GM13976 (cell line): ENCODE results near the gene UBQLNL.

Experiments
- DNase-seq: peaks from one replicate; pipeline ENCODE4 v3.0.0; 2012; ENCODE audit warnings: low spot score
- in situ Hi-C: fragments of 300-500 bp; cut with MboI; formaldehyde crosslinking; loops from one replicate; pipeline ENCODE4 v1.12.0; 2022; ENCODE audit warnings: low sequenced_read_pairs, mixed read lengths, inconsistent platforms; ENCODE audit not compliant: unreplicated experiment
- TF ChIP-seq, protein P1 (sequence below): IDR thresholded peaks from 2 replicates; pipeline ENCODE4 v1.5.1; 2012; ENCODE audit warnings: borderline replicate concordance, mild to moderate bottlenecking; ENCODE audit not compliant: insufficient read depth; ENCODE audit errors: extremely low read depth, missing control alignments, control extremely low read depth

Gene UBQLNL

DNA sequence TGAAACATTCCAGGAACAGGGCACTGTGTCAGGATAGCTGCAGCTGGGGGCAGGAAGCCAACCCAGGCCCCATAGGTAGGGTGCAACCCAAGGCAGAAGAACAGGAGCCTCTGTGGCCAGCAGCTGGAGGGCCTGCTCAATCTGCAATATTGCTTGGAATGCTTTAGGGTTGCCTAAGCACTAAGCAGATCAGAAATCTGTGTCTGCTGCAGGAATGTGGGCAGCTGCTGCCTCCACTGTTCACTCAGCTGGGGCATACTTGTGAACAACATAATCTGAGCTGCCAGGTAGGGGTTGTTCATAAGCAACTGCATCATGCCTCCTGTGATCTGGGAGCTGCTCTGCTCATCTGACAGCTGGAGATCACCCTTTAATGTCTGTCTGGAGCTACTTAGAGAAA lies 1.7 kb downstream of the UBQLNL start:
- TF ChIP-seq, protein P1, sequence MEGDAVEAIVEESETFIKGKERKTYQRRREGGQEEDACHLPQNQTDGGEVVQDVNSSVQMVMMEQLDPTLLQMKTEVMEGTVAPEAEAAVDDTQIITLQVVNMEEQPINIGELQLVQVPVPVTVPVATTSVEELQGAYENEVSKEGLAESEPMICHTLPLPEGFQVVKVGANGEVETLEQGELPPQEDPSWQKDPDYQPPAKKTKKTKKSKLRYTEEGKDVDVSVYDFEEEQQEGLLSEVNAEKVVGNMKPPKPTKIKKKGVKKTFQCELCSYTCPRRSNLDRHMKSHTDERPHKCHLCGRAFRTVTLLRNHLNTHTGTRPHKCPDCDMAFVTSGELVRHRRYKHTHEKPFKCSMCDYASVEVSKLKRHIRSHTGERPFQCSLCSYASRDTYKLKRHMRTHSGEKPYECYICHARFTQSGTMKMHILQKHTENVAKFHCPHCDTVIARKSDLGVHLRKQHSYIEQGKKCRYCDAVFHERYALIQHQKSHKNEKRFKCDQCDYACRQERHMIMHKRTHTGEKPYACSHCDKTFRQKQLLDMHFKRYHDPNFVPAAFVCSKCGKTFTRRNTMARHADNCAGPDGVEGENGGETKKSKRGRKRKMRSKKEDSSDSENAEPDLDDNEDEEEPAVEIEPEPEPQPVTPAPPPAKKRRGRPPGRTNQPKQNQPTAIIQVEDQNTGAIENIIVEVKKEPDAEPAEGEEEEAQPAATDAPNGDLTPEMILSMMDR, result no peak
- DNase-seq, result no peak
- in situ Hi-C loops, result no loop called here

DNA sequence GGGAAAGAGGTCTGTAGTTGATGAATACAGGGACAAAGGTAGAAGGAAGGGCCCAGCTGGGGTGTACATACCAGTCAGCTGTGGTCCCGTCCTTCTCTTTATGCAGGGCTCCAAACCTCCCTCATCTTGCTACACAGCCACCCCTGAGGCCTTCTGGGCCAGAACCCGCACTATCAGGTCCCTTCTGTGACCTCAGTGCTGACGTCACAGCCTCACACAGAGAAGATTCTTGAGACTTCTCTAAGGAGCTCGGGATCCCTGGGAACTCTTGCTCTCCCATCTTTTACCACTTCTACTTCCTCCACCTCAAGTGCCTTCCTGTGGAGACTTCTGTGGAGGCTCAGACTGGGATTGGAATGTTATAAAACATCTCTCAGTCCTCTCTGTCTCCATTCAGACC lies 6.7 kb downstream of the UBQLNL start, which contains the start of gene UBQLN3:
Gene UBQLN3 (minus strand): TSS at position 155 of the 400 bp plus-strand sequence. CDS start 399 bp downstream, outside the sequence.
- in situ Hi-C loops, result no loop called here
- no peak for DNase-seq
- TF ChIP-seq, protein P1, result no peak

DNA sequence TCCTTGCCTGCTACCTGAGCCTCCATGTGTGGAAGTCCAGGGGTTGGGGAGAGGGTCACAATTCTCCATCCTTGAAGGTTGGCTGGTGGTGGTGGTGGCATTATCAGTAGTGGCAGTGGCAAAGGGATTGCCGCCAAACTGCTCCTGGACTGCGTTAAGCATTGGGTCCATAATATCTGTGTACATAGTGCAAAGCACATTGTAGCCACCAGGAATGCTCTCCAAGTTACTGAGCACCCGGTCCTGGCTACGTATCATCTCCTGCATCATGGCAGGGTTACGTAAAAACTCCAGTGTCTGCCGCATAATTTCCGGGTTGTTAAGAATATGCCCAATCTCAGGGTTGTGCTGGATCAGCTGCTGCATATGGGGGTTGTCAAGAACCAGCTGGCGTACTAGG lies 7.9 kb downstream of the UBQLNL start:
- TF ChIP-seq, protein P1, result no peak
- no peak for DNase-seq
- in situ Hi-C loops, result no loop called here

DNA sequence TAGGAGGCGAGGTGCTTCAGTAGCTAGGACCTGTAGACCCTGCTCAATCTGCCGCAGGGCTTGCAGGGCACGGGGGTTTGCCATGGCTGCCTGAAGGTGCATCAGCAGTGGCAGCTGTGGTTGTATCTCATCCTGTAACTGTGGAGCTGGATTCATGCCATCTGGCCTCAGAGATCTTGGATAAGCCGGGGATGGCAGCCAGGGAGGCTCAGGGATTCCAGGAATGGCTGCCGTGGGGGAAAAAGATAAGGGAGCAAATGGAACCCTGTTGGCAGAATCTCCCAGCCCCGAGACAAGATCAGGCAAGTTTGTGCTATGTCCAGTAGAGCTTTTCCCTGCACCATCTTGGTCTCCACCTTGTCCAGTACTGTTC lies 8.6 kb downstream of the UBQLNL start:
- in situ Hi-C loops, result no loop called here
- DNase-seq, result no peak
- TF ChIP-seq, protein P1, result no peak

DNA sequence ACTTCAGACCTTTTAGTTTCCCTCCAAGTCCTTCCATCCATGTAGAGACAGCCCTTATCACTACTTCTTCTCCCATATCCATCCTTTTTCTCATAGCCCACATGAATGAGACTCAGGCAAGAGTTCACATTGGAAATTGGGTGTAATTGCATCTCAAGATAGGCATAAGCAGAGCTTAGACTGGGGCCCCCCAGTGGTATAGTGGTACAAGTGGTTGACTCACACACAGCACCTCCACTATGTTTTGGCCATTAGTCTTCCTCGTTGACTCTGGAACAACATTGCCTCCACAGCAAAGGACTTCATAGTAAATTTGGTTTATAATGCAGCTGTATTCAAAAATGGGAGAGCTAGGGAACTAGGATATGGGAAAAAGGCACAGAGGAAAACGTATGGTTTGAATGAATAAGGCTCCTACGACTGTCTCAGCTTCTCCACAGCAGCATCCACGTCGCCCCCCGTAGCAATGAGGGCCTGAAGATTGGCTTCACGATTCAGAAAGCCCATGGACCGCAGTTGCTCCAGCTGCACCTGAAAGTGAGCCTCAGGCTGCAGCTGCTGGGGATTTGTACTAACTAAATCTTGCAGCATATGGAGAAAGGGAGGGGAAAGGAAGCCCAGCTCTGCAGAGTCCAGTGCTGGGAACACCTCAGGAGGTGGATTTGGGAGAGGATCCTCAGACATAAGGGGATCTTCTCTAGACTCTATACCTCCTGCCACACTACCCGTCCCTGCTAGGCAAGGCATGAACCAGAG lies 9.1 kb downstream of the UBQLNL start:
- TF ChIP-seq, protein P1, result no peak
- in situ Hi-C loops, result no loop called here
- DNase-seq, result no peak

DNA sequence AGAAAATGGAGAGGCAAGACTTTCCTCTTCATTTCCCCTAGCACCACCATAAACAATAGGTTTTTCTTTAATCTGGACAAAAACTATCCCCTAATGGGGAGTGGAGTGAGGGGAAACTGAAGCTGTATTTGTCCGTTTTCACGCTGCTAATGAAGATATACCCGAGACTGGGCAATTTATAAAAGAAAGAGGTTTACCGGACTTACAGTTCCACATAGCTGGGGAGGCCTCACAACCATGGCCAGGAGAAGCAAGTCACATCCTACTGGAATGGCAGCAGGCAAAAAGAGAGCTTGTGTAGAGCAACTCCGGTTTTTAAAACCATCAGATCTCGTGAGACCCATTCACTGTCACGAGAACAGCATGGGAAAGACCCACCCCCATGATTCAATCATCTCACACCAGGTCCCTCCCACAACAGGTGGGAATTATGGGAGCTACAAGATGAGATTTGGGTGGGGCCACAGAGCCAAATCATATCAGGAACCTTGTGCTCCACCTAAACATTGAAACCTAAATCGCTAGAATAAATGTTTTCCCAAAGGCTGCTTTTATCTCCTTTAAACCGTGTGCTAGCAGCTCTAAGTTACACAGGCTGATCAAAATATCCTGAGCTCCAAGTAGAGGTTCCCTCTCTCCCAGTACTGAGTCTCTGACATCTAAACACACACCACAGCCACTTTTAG lies 11.0 kb downstream of the UBQLNL start:
- TF ChIP-seq, protein P1, result no peak
- no peak for DNase-seq
- in situ Hi-C loops, result no loop called here
